Neural progenitor cell (in vitro differentiated cells): ENCODE results near the gene LMO2.

Source experiments
- EZH2 ChIP-seq: fragments of 200-600 bp; sonication (generic); IDR thresholded peaks from 2 replicates; pipeline ENCODE4 v1.6.1; 2017; ENCODE audit warnings: antibody characterized with exemption, mild to moderate bottlenecking, moderate library complexity
- TF ChIP-seq, protein P1 (sequence below): fragments of 200-600 bp; sonication (generic); IDR thresholded peaks from 2 replicates; pipeline ENCODE4 v1.5.1; 2017; ENCODE audit warnings: antibody characterized with exemption, mild to moderate bottlenecking

GRCh38 chr11:33825854-33826560 is 65.9 kb downstream of the LMO2 start:
- TF ChIP-seq, protein P1, sequence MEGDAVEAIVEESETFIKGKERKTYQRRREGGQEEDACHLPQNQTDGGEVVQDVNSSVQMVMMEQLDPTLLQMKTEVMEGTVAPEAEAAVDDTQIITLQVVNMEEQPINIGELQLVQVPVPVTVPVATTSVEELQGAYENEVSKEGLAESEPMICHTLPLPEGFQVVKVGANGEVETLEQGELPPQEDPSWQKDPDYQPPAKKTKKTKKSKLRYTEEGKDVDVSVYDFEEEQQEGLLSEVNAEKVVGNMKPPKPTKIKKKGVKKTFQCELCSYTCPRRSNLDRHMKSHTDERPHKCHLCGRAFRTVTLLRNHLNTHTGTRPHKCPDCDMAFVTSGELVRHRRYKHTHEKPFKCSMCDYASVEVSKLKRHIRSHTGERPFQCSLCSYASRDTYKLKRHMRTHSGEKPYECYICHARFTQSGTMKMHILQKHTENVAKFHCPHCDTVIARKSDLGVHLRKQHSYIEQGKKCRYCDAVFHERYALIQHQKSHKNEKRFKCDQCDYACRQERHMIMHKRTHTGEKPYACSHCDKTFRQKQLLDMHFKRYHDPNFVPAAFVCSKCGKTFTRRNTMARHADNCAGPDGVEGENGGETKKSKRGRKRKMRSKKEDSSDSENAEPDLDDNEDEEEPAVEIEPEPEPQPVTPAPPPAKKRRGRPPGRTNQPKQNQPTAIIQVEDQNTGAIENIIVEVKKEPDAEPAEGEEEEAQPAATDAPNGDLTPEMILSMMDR = no peak
- no peak for TF ChIP-seq EZH2
